IMR-90 (cell line): ENCODE results near the gene SLAMF1. TPM values are rescaled to one million over a fixed set of nuclear protein-coding genes. Genes with fewer than 3 reads are reported as not detected.

ENCODE experiments used
- ATAC-seq: fragments of 200-7000 bp; cut with Tn5 transposase; 2 replicates; pipeline ENCODE4 v1.9.1; 2020; ENCODE audit warnings: low read depth, mild to moderate bottlenecking, moderate library complexity
- BruUV-seq: library from RNA; stranded (reverse); fragments of 400-500 nt; replicated peaks from 2 replicates; lab custom pipeline; 2021; lab: Mats Ljungman, UMichigan
- CTCF ChIA-PET: fragments of 300-600 bp; formaldehyde crosslinking; extraction: SDS; loops from one replicate; lab custom pipeline; 2021; ENCODE audit warnings: antibody characterized with exemption; lab: Yijun Ruan, JAX
- POLR2A ChIA-PET: fragments of 300-600 bp; sonication (Branson Sonifier 250); formaldehyde crosslinking; loops from one replicate; lab custom pipeline; 2022; ENCODE audit warnings: antibody characterized with exemption; ENCODE audit not compliant: unreplicated experiment; lab: Charles Lee
- DNase-seq: peaks from one replicate; pipeline ENCODE4 v3.0.0; 2013
- H2AFZ ChIP-seq: replicated peaks from 2 replicates; pipeline ENCODE3; 2013; ENCODE audit warnings: low read length, mild to moderate bottlenecking; ENCODE audit not compliant: poor library complexity
- H2AK5ac ChIP-seq: 2 replicates; pipeline ENCODE4 v1.6.1; 2013; ENCODE audit warnings: low read depth, low read length, inconsistent platforms
- H2AK9ac ChIP-seq: replicated peaks from 2 replicates; pipeline ENCODE3; 2013; ENCODE audit warnings: mild to moderate bottlenecking, low read depth, low read length, moderate library complexity; ENCODE audit not compliant: poor library complexity
- H2BK120ac ChIP-seq: 2 replicates; pipeline ENCODE4 v1.6.1; 2013; ENCODE audit warnings: low read depth, low read length, inconsistent platforms
- H2BK15ac ChIP-seq: 3 replicates; pipeline ENCODE4 v1.6.1; 2013; ENCODE audit warnings: low read depth, low read length, inconsistent platforms
- H2BK20ac ChIP-seq: 2 replicates; pipeline ENCODE4 v1.6.1; 2013; ENCODE audit warnings: low read depth, mild to moderate bottlenecking, inconsistent platforms, low read length, moderate library complexity
- H2BK5ac ChIP-seq: 2 replicates; pipeline ENCODE4 v1.6.1; 2013; ENCODE audit warnings: mild to moderate bottlenecking, low read depth, low read length, inconsistent platforms; ENCODE audit not compliant: poor library complexity, severe bottlenecking
- H3K14ac ChIP-seq: replicated peaks from 2 replicates; pipeline ENCODE4 v1.6.1; 2013; ENCODE audit warnings: low read depth, low read length, inconsistent platforms
- H3K18ac ChIP-seq: 2 replicates; pipeline ENCODE4 v1.6.1; 2013; ENCODE audit warnings: low read depth, low read length, control low read depth
- H3K23ac ChIP-seq: 2 replicates; pipeline ENCODE4 v1.6.1; 2013; ENCODE audit warnings: low read depth, low read length, inconsistent platforms
- H3K27ac ChIP-seq: 2 replicates; pipeline ENCODE4 v1.5.1; 2013; ENCODE audit warnings: mild to moderate bottlenecking, control low read depth, low read length; ENCODE audit not compliant: insufficient read depth
- H3K27me3 ChIP-seq: 2 replicates; pipeline ENCODE4 v1.6.1; 2013; ENCODE audit warnings: low read length; ENCODE audit not compliant: control insufficient read depth, insufficient read depth
- H3K36me3 ChIP-seq: 2 replicates; pipeline ENCODE4 v1.6.1; 2013; ENCODE audit warnings: low read length, mixed read lengths; ENCODE audit not compliant: control insufficient read depth, insufficient read depth
- H3K4ac ChIP-seq: 2 replicates; pipeline ENCODE4 v1.6.1; 2013; ENCODE audit warnings: low read depth, low read length, inconsistent platforms
- H3K4me1 ChIP-seq: 2 replicates; pipeline ENCODE4 v1.6.1; 2013; ENCODE audit warnings: low read length, mixed read lengths; ENCODE audit not compliant: control insufficient read depth, insufficient read depth
- H3K4me2 ChIP-seq: 2 replicates; pipeline ENCODE4 v1.6.1; 2013; ENCODE audit warnings: low read depth, mild to moderate bottlenecking, control low read depth, low read length, moderate library complexity
- H3K4me3 ChIP-seq: 2 replicates; pipeline ENCODE4 v1.5.1; 2013; ENCODE audit warnings: low read depth, mild to moderate bottlenecking, control low read depth, low read length, moderate library complexity; ENCODE audit not compliant: insufficient read depth
- H3K56ac ChIP-seq: 2 replicates; pipeline ENCODE4 v1.6.1; 2013; ENCODE audit warnings: low read length, inconsistent platforms; ENCODE audit not compliant: insufficient read depth; ENCODE audit errors: extremely low read depth
- H3K79me1 ChIP-seq, 2 experiments: 2 replicates each; pipeline ENCODE4 v1.6.1; 2013; ENCODE audit warnings: low read length in 2 of 2, inconsistent platforms in 1 of 2, low read depth in 1 of 2
- H3K9ac ChIP-seq: 2 replicates; pipeline ENCODE4 v1.6.1; 2013; ENCODE audit warnings: low read depth, low read length, control low read depth
- H3K9me1 ChIP-seq: 2 replicates; pipeline ENCODE4 v1.6.1; 2013; ENCODE audit warnings: low read length, inconsistent platforms; ENCODE audit not compliant: insufficient read depth
- H3K9me3 ChIP-seq: 2 replicates; pipeline ENCODE4 v1.6.1; 2013; ENCODE audit warnings: low read length; ENCODE audit not compliant: control insufficient read depth, insufficient read depth
- H4K20me1 ChIP-seq: 2 replicates; pipeline ENCODE4 v1.6.1; 2013; ENCODE audit warnings: low read length, inconsistent platforms; ENCODE audit not compliant: insufficient read depth
- H4K5ac ChIP-seq: 2 replicates; pipeline ENCODE4 v1.6.1; 2013; ENCODE audit warnings: mild to moderate bottlenecking, low read depth, low read length, control low read depth
- H4K8ac ChIP-seq, 2 experiments: 2 replicates each; pipeline ENCODE4 v1.6.1; 2013; ENCODE audit warnings: low read depth in 2 of 2, low read length in 2 of 2, control low read depth in 1 of 2, inconsistent platforms in 1 of 2
- H4K91ac ChIP-seq: 2 replicates; pipeline ENCODE4 v1.6.1; 2013; ENCODE audit warnings: low read depth, low read length, inconsistent platforms; ENCODE audit not compliant: insufficient read depth
- BHLHE40 ChIP-seq: fragments of 150-350 bp; IDR thresholded peaks from 2 replicates; pipeline ENCODE4 v1.6.1; 2016; ENCODE audit warnings: mild to moderate bottlenecking, low read depth, low read length
- WGBS, 2 experiments: methylation state at CpG; one replicate each; pipeline versions ENCODE4 v1.1.5 to v1.1.7; 2013; ENCODE audit warnings: missing lambda C conversion rate in 2 of 2; ENCODE audit not compliant: insufficient read length in 1 of 2; ENCODE audit errors: extremely low coverage in 2 of 2; 5-methylcytosine and 5-hydroxymethylcytosine counted together
- dilution Hi-C: fragments of 300-500 bp; cut with HindIII; formaldehyde crosslinking; loops from one replicate; pipeline ENCODE4 v1.14.3; 2018; ENCODE audit warnings: low sequenced_read_pairs; ENCODE audit not compliant: unreplicated experiment
- in situ Hi-C: fragments of 300-500 bp; cut with MboI; formaldehyde crosslinking; loops from 3 replicates; pipeline ENCODE4 v1.14.3; 2019; ENCODE audit warnings: low sequenced_read_pairs, inconsistent platforms, mixed read lengths
- intact Hi-C: fragments of 100-400 bp; cut with micrococcal nuclease; formaldehyde crosslinking; loops from 2 replicates; pipeline ENCODE4 v1.10.0; 2022
- polyA plus RNA-seq, 3 experiments: library from polyadenylated mRNA; depleted of rRNA; stranded (reverse); fragments of >200 nt; gene quantifications; 2 replicates each; pipeline ENCODE4 v1.2.3, GENCODE V29; 2012; ENCODE audit warnings: low replicate concordance in 1 of 3
- total RNA-seq: library from RNA; depleted of rRNA; stranded (reverse); fragments of >200 nt; gene quantifications from 2 replicates; pipeline ENCODE4 v1.2.3, GENCODE V29; 2012

SLAMF1 gene
- total and polyA plus RNA-seq, 2 of the 4 experiments (the other 2 are of a cell fraction): not detected

GRCh38 chr1:160666079-160666442 lies 19.2 kb upstream of the SLAMF1 start:
- CTCF ChIA-PET: no interaction called here
- H2BK120ac ChIP-seq: no peak overlapping the region
- no peak overlapping the region for H3K4me3 ChIP-seq
- WGBS, 2 experiments: no CpG with 5 or more reads among the region's 3 CpGs
- H4K8ac ChIP-seq: no peak overlapping the region
- no TSS peak for BruUV-seq
- no peak overlapping the region for H2AK5ac ChIP-seq
- DNase-seq (no peak), ATAC-seq (no peak)
- no peak overlapping the region for H3K14ac ChIP-seq
- no peaks in the 10 kb centered on the region for H3K27me3 ChIP-seq
- H2BK15ac ChIP-seq: no peak overlapping the region
- no peak overlapping the region for H3K18ac ChIP-seq
- no peaks in the 10 kb centered on the region for H3K9me3 ChIP-seq
- TF ChIP-seq BHLHE40: no peak
- H3K4me1 ChIP-seq: no peaks in the 10 kb centered on the region
- H4K20me1 ChIP-seq: no peaks in the 10 kb centered on the region
- no peaks in the 10 kb centered on the region for H3K9me1 ChIP-seq
- H3K27ac ChIP-seq: no peak overlapping the region
- no peak overlapping the region for H3K56ac ChIP-seq
- H3K79me1 ChIP-seq: no peaks in the 10 kb centered on the region
- H3K9ac ChIP-seq: no peak overlapping the region
- no peaks in the 10 kb centered on the region for H3K36me3 ChIP-seq
- no peak overlapping the region for H2BK20ac ChIP-seq
- no peak overlapping the region for H3K23ac ChIP-seq
- no peak overlapping the region for H3K4me2 ChIP-seq
- intact Hi-C loops: loop anchor here (1.0 kb wide), 1 partner anchor 16 kb away; no protein-coding TSS in a partner anchor
- no peak overlapping the region for H3K4ac ChIP-seq
- no peak overlapping the region for H4K5ac ChIP-seq
- no peak overlapping the region for H2AK9ac ChIP-seq
- POLR2A ChIA-PET: no interaction called here
- H2AFZ ChIP-seq: no peak overlapping the region
- H4K91ac ChIP-seq: no peak overlapping the region
- dilution Hi-C loops: no loop called here
- H2BK5ac ChIP-seq: no peak overlapping the region
- in situ Hi-C loops: no loop called here
